Endothelial cell of umbilical vein (primary cell): ENCODE data around the gene CCSER1. TPM values are rescaled to one million over a fixed set of nuclear protein-coding genes. Genes with fewer than 3 reads are reported as not detected.

Experiments
- BruUV-seq: library from RNA; stranded (reverse); fragments of 400-500 nt; replicated peaks from 2 replicates; lab custom pipeline; 2021; lab: Mats Ljungman, UMichigan
- CTCF ChIA-PET: fragments of 300-600, 350-600 bp; sonication (Branson Sonifier 250); formaldehyde crosslinking; loops from one replicate; lab custom pipeline; 2021; ENCODE audit warnings: antibody characterized with exemption, inconsistent platforms; lab: Charles Lee
- POLR2A ChIA-PET: fragments of 300-600, 350-600 bp; sonication (Branson Sonifier 250); formaldehyde crosslinking; loops from one replicate; lab custom pipeline; 2021; ENCODE audit warnings: antibody characterized with exemption, inconsistent platforms; lab: Charles Lee
- DNase-seq: peaks from one replicate; pipeline ENCODE4 v3.0.0-alpha.2; 2011; ENCODE audit warnings: low read depth, low spot score
- FAIRE-seq: peaks from 2 replicates; lab custom pipeline; 2011; peaks lifted over from hg19 to GRCh38; lab: Jason Lieb, UNC
- H2AFZ ChIP-seq: 2 replicates; pipeline ENCODE4 v1.6.0; 2012; ENCODE audit warnings: low read depth, low read length, control low read depth, inconsistent platforms
- H3K27ac ChIP-seq: 2 replicates; pipeline ENCODE4 v1.5.1; 2011; ENCODE audit warnings: low read depth, mild to moderate bottlenecking, control low read depth, low read length, moderate library complexity; ENCODE audit not compliant: insufficient read depth
- H3K27me3 ChIP-seq, 2 experiments: 2 replicates each; pipeline versions ENCODE4 v1.6.0 to v1.6.1; 2011; ENCODE audit warnings: low read length in 2 of 2, mixed read lengths in 1 of 2; ENCODE audit not compliant: control insufficient read depth in 2 of 2, insufficient read depth in 2 of 2
- H3K36me3 ChIP-seq, 2 experiments: 2 replicates in 1 of 2; 3 replicates in 1 of 2; pipeline ENCODE4 v1.5.1; 2011; ENCODE audit warnings: low read length in 2 of 2, mild to moderate bottlenecking in 1 of 2, moderate library complexity in 1 of 2; ENCODE audit not compliant: control insufficient read depth in 2 of 2, insufficient read depth in 2 of 2; ENCODE audit errors: extremely low read depth in 1 of 2
- H3K4me1 ChIP-seq: 3 replicates; pipeline ENCODE4 v1.5.1; 2011; ENCODE audit warnings: mild to moderate bottlenecking, low read length; ENCODE audit not compliant: control insufficient read depth, insufficient read depth; ENCODE audit errors: extremely low read depth
- H3K4me2 ChIP-seq: 2 replicates; pipeline ENCODE4 v1.6.1; 2011; ENCODE audit warnings: low read length, control low read depth, mixed read lengths; ENCODE audit not compliant: insufficient read depth
- H3K4me3 ChIP-seq, 3 experiments: fragments of 200-600 bp in 1 of 3; sonication (generic), shearing (Covaris generic) in 1 of 3; replicated peaks in 1 of 3; 2 replicates each; pipeline ENCODE4 v1.5.1; 2011 to 2016; ENCODE audit warnings: control low read depth in 3 of 3, low read length in 3 of 3, mild to moderate bottlenecking in 2 of 3, inconsistent platforms in 1 of 3, low read depth in 1 of 3, moderate library complexity in 1 of 3; ENCODE audit not compliant: insufficient read depth in 1 of 3
- H3K79me2 ChIP-seq: 2 replicates; pipeline ENCODE4 v1.6.0; 2012; ENCODE audit warnings: low read length, inconsistent platforms; ENCODE audit not compliant: control insufficient read depth, insufficient read depth
- H3K9ac ChIP-seq: replicated peaks from 2 replicates; pipeline ENCODE3; 2011; ENCODE audit warnings: low read length, control low read depth; ENCODE audit not compliant: insufficient read depth; ENCODE audit errors: extremely low read depth
- H3K9me1 ChIP-seq: replicated peaks from 3 replicates; pipeline ENCODE4 v1.6.0; 2011; ENCODE audit warnings: mild to moderate bottlenecking, low read length; ENCODE audit not compliant: control insufficient read depth, insufficient read depth; ENCODE audit errors: extremely low read depth
- H3K9me3 ChIP-seq: replicated peaks from 2 replicates; pipeline ENCODE4 v1.5.1; 2012; ENCODE audit warnings: low read length, inconsistent platforms; ENCODE audit not compliant: control insufficient read depth, insufficient read depth
- H4K20me1 ChIP-seq: replicated peaks from 2 replicates; pipeline ENCODE3; 2011; ENCODE audit warnings: mild to moderate bottlenecking, low read length; ENCODE audit not compliant: control insufficient read depth, insufficient read depth; ENCODE audit errors: extremely low read depth
- EZH2 ChIP-seq: IDR thresholded peaks from 2 replicates; pipeline ENCODE4 v1.6.1; 2012; ENCODE audit warnings: borderline replicate concordance, low read depth, mild to moderate bottlenecking, moderate library complexity, low read length, inconsistent platforms; ENCODE audit not compliant: severe bottlenecking
- FOS ChIP-seq: IDR thresholded peaks from 2 replicates; pipeline ENCODE4 v1.6.1; 2011; ENCODE audit warnings: mild to moderate bottlenecking, low read length, moderate library complexity, borderline replicate concordance; ENCODE audit not compliant: insufficient read depth
- GATA2 ChIP-seq: IDR thresholded peaks from 2 replicates; pipeline ENCODE4 v1.7.0; 2011; ENCODE audit warnings: low read depth, mild to moderate bottlenecking, moderate library complexity, mixed read lengths, low read length; ENCODE audit not compliant: insufficient read length, insufficient read depth
- JUN ChIP-seq: IDR thresholded peaks from 2 replicates; pipeline ENCODE4 v1.6.1; 2011; ENCODE audit warnings: borderline replicate concordance, low read depth; ENCODE audit not compliant: insufficient read length, insufficient read depth
- POLR2A ChIP-seq: IDR thresholded peaks from 2 replicates; pipeline ENCODE4 v1.6.1; 2012; ENCODE audit warnings: low read depth, mild to moderate bottlenecking, control low read depth, low read length
- POLR2AphosphoS5 ChIP-seq: IDR thresholded peaks from 2 replicates; pipeline ENCODE4 v1.6.1; 2012; ENCODE audit warnings: low read depth, mild to moderate bottlenecking, control low read depth, low read length, moderate library complexity; ENCODE audit not compliant: insufficient read depth
- dilution Hi-C: fragments of 300-500 bp; cut with MboI; formaldehyde crosslinking; loops from one replicate; pipeline ENCODE4 v1.15.0; 2019; ENCODE audit warnings: low sequenced_read_pairs; ENCODE audit not compliant: extremely low pct_ligation_motif_present
- intact Hi-C: fragments of 100-400 bp; cut with micrococcal nuclease; formaldehyde crosslinking; loops from one replicate; pipeline ENCODE4 v1.10.0; 2022
- polyA plus RNA-seq, 4 experiments: library from polyadenylated mRNA; depleted of rRNA in 3 of 4; stranded (reverse) in 3 of 4; unstranded in 1 of 4; fragments of >200 nt; gene quantifications; 2 replicates each; pipeline versions ENCODE4 v1.2.1 to v1.2.3, GENCODE V29; 2011 to 2012; ENCODE audit warnings: missing spikeins in 1 of 4
- total RNA-seq: library from RNA; stranded (reverse); gene quantifications from 2 replicates; pipeline ENCODE4 v1.2.3, GENCODE V29; 2021
- TF ChIP-seq, protein P1 (sequence below), 2 donors: IDR thresholded peaks; 1 replicate in 1 of 2; 2 replicates in 1 of 2; pipeline ENCODE4 v1.5.1; 2011; ENCODE audit warnings: low read length in 2 of 2, mild to moderate bottlenecking in 2 of 2, moderate library complexity in 2 of 2, control low read depth in 1 of 2, inconsistent platforms in 1 of 2, low read depth in 1 of 2; ENCODE audit not compliant: insufficient read depth in 1 of 2; ENCODE audit errors: extremely low read depth in 1 of 2

CCSER1 gene
- total and polyA plus RNA-seq, 2 donors (not counting 3 experiments of a cell fraction or from before 2014, with no cell fraction given), result 0.11 to 1.8 TPM

DNA sequence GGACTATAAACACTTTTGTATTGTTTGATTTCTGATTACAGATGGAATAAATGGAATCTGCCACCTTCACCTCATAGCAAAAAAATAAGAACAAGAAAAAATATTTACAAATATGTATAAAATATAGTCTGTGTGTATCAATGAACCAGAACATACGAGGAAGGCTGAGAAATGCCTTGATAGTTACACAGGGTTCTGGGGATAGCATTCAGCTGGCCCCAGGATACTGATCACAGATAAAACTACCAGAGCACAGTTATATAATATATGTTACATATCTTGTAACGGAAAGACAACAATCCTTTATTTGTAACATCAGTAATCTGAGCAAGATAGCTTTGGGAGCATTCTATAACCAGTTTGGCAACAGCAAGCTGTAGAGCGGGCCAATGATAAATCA lies 1101.5 kb downstream of the CCSER1 start:
- TF ChIP-seq GATA2 (no peak), EZH2 (no peak), JUN (no peak), FOS (no peak), POLR2A (no peak), POLR2AphosphoS5 (no peak)
- TF ChIP-seq, protein P1, sequence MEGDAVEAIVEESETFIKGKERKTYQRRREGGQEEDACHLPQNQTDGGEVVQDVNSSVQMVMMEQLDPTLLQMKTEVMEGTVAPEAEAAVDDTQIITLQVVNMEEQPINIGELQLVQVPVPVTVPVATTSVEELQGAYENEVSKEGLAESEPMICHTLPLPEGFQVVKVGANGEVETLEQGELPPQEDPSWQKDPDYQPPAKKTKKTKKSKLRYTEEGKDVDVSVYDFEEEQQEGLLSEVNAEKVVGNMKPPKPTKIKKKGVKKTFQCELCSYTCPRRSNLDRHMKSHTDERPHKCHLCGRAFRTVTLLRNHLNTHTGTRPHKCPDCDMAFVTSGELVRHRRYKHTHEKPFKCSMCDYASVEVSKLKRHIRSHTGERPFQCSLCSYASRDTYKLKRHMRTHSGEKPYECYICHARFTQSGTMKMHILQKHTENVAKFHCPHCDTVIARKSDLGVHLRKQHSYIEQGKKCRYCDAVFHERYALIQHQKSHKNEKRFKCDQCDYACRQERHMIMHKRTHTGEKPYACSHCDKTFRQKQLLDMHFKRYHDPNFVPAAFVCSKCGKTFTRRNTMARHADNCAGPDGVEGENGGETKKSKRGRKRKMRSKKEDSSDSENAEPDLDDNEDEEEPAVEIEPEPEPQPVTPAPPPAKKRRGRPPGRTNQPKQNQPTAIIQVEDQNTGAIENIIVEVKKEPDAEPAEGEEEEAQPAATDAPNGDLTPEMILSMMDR (IDR thresholded peaks at IDR 0.05; ENCODE audit: extremely low read depth in 1 of 2, insufficient read depth in 1 of 2, low read depth in 1 of 2, low read length in 2 of 2), result no peak
- ChIA-PET CTCF (no interaction called here), POLR2A (no interaction called here)
- no peaks in the 10 kb centered on the region for H3K27me3 ChIP-seq
- intact Hi-C loops, result no loop called here
- H3K79me2 ChIP-seq, result no peaks in the 10 kb centered on the region
- H3K4me2 ChIP-seq, result no peak overlapping the region
- H3K9me1 ChIP-seq, result no peaks in the 10 kb centered on the region
- no peak overlapping the region for H3K4me3 ChIP-seq
- DNase-seq, result no peak
- H2AFZ ChIP-seq, result no peak overlapping the region
- no peak overlapping the region for H3K9ac ChIP-seq
- no peaks in the 10 kb centered on the region for H3K36me3 ChIP-seq
- no peak for FAIRE-seq
- H3K4me1 ChIP-seq, result no peaks in the 10 kb centered on the region
- BruUV-seq, result no TSS peak
- no peaks in the 10 kb centered on the region for H4K20me1 ChIP-seq
- dilution Hi-C loops, result no loop called here
- no peak overlapping the region for H3K27ac ChIP-seq
- H3K9me3 ChIP-seq, result no peaks in the 10 kb centered on the region
